ENCODE measurements around the gene MAPKBP1. TPM values are rescaled to one million over a fixed set of nuclear protein-coding genes. Genes with fewer than 3 reads are reported as not detected.

The MAPKBP1 gene
- total RNA-seq, 1 experiment from 2014 or later = 16.2 TPM

- CTCF ChIA-PET = interaction anchor here (5.9 kb wide), 1 partner anchor 31 kb away, joined by 42 read pairs; the partner anchor contains the start of gene MAPKBP1
- BruUV-seq (replicated peaks) = no TSS peak
- Mint-ChIP-seq H3K36me3 (ENCODE audit: insufficient read depth, unreplicated experiment) (peaks cover 12% of the 10 kb centered on the region), H3K27ac (ENCODE audit: unreplicated experiment) (no peak overlapping the region), H3K4me3 (ENCODE audit: unreplicated experiment) (no peak overlapping the region), H3K9me3 (ENCODE audit: unreplicated experiment) (no peaks in the 10 kb centered on the region), H3K4me1 (ENCODE audit: low read depth, unreplicated experiment) (no peaks in the 10 kb centered on the region), H3K27me3 (ENCODE audit: insufficient read depth, unreplicated experiment) (no peaks in the 10 kb centered on the region)
- Histone ChIP-seq H3K36me3 (ENCODE audit: control insufficient read depth, insufficient read depth, low read length) (no peaks in the 10 kb centered on the region; the same call in 1 of the 2 replicates), H3K27me3 (replicated peaks; ENCODE audit: control insufficient read depth, insufficient read depth, low read length) (no peaks in the 10 kb centered on the region), H3K4me3 (ENCODE audit: low read depth, low read length) (no peak overlapping the region), H3K4me1 (no peaks in the 10 kb centered on the region), H3K9me3 (no peaks in the 10 kb centered on the region)
- intact Hi-C loops (cut with micrococcal nuclease; ENCODE audit: unreplicated experiment) = no loop called here
- DNase-seq = no peak
- no peak for TF ChIP-seq CTCF (IDR thresholded peaks at IDR 0.05; ENCODE audit: insufficient read depth in 1 of 2, low read depth in 1 of 2, low read length in 1 of 2, severe bottlenecking in 1 of 2, unreplicated experiment in 1 of 2)
- POLR2A ChIA-PET = no interaction called here
Measured at GRCh38 chr15:41804916-41805666, 30.8 kb downstream of the MAPKBP1 start.

DNA sequence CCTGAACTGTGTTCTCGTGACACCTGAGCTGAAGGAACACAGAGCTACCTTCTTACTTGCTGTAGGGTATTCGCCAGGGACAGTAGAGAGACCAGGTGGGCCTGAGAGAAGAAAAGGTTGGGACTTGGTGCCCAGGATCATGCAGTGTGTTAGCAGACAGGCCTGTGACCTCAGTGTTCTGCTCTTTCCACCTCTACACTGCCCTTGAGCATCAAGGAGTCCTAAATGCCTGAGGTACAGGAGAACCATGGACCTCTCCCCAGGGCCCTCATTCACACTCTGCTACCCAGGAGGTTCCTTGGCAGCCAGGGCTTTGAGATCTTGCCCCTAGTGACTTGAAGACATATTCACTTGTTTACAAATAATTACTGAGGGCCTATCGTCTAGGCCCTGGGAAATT is 31.4 kb downstream of the MAPKBP1 start:
- intact Hi-C loops (cut with micrococcal nuclease; ENCODE audit: unreplicated experiment) = loop anchor here (2.0 kb wide), 1 partner anchor 57 kb away; no protein-coding TSS in a partner anchor
- H3K27ac Mint-ChIP-seq (ENCODE audit: unreplicated experiment) = no peak overlapping the region

More for the DNA sequence above, 31.4 kb downstream of the MAPKBP1 start:
- POLR2A ChIA-PET = no interaction called here
- no peaks in the 10 kb centered on the region for H3K4me1 Mint-ChIP-seq (ENCODE audit: low read depth, unreplicated experiment)
- no TSS peak for BruUV-seq (replicated peaks)
- no peaks in the 10 kb centered on the region; the same call in 1 of the 2 replicates for H3K36me3 ChIP-seq (ENCODE audit: control insufficient read depth, insufficient read depth, low read length)
- no peak for TF ChIP-seq CTCF (IDR thresholded peaks at IDR 0.05; ENCODE audit: insufficient read depth in 1 of 2, low read depth in 1 of 2, low read length in 1 of 2, severe bottlenecking in 1 of 2, unreplicated experiment in 1 of 2)
- H3K9me3 Mint-ChIP-seq (ENCODE audit: unreplicated experiment) = no peaks in the 10 kb centered on the region
- H3K4me1 ChIP-seq = no peaks in the 10 kb centered on the region
- H3K27me3 Mint-ChIP-seq (ENCODE audit: insufficient read depth, unreplicated experiment) = no peaks in the 10 kb centered on the region
- CTCF ChIA-PET = interaction anchor here (5.9 kb wide), 1 partner anchor 32 kb away, joined by 42 read pairs; the partner anchor contains the start of gene MAPKBP1
- H3K4me3 ChIP-seq (ENCODE audit: low read depth, low read length) = no peak overlapping the region
- no peaks in the 10 kb centered on the region for H3K27me3 ChIP-seq (replicated peaks; ENCODE audit: control insufficient read depth, insufficient read depth, low read length)
- H3K9me3 ChIP-seq = no peaks in the 10 kb centered on the region
- H3K36me3 Mint-ChIP-seq (ENCODE audit: insufficient read depth, unreplicated experiment) = peaks cover 6% of the 10 kb centered on the region
- no peak for DNase-seq
- no peak overlapping the region for H3K4me3 Mint-ChIP-seq (ENCODE audit: unreplicated experiment)
